ENCODE results near the gene GPAM. TPM values are rescaled to one million over a fixed set of nuclear protein-coding genes. Genes with fewer than 3 reads are reported as not detected.

The GPAM gene
- total and polyA plus RNA-seq, 10 of the 15 experiments (the other 5 are each of a cell fraction or from before 2014, with no cell fraction given), result 3.3 to 9.4 (median 7.4) TPM

GRCh38 chr10:112224933-112225529 lies 41.5 kb upstream of the GPAM start (continued):
- TF ChIP-seq ZBTB40 (IDR thresholded peaks at IDR 0.05; ENCODE audit: borderline replicate concordance) (no peak), MLLT1 (IDR thresholded peaks at IDR 0.05) (no peak)

- no peaks in the 10 kb centered on the region for H4K20me1 ChIP-seq (ENCODE audit: control insufficient read depth, insufficient read depth)
- SMC1A ChIA-PET (ENCODE audit: uncharacterized antibody, unreplicated experiment), result no interaction called here
- FAIRE-seq (no peak), DNase-seq (ENCODE audit: low read depth, low spot score) (no peak), ATAC-seq (no peak)
- WGBS (ENCODE audit: insufficient coverage, insufficient replicate concordance, low lambda C conversion rate, missing lambda C conversion rate), result 23% methylated on average over 2 of the region's 2 CpGs
- H3K9ac ChIP-seq (ENCODE audit: control insufficient read depth, insufficient read depth, low read length), result no peak overlapping the region
- H2AFZ ChIP-seq (ENCODE audit: control insufficient read depth, low read depth, low read length), result no peak overlapping the region
- CTCF ChIA-PET, result no interaction called here
- no peaks in the 10 kb centered on the region for H3K27me3 ChIP-seq (replicated peaks in 1 of 2; ENCODE audit: control insufficient read depth in 2 of 2, insufficient read depth in 2 of 2, low read length in 1 of 2)
- no peak overlapping the region for H3K4me2 ChIP-seq (ENCODE audit: control insufficient read depth, insufficient read depth)
- no peaks in the 10 kb centered on the region for H3K36me3 ChIP-seq (ENCODE audit: control insufficient read depth in 2 of 2, insufficient read depth in 2 of 2, low read length in 1 of 2)
- in situ Hi-C loops (cut with MboI), result no loop called here
- POLR2A ChIA-PET, result no interaction called here
- no peak overlapping the region for H3K27ac ChIP-seq (ENCODE audit: control insufficient read depth, insufficient read depth)
- BruUV-seq (replicated peaks), result no TSS peak
- H3K79me2 ChIP-seq (ENCODE audit: control insufficient read depth, insufficient read depth, low read length), result no peaks in the 10 kb centered on the region
- H3K4me3 ChIP-seq, result no peak overlapping the region
- H3K4me1 ChIP-seq (ENCODE audit: control insufficient read depth, insufficient read depth, low read length), result no peaks in the 10 kb centered on the region
- intact Hi-C loops (cut with micrococcal nuclease; ENCODE audit: unreplicated experiment), result no loop called here
- no peaks in the 10 kb centered on the region; the same call in 2 of the 3 replicates for H3K9me3 ChIP-seq (replicated peaks; ENCODE audit: control insufficient read depth, insufficient read depth, low read length)
- TF ChIP-seq E2F4 (IDR thresholded peaks at IDR 0.05; ENCODE audit: low read depth, low read length), result no peak
- TF ChIP-seq ZNF217 (IDR thresholded peaks at IDR 0.05), result no peak
- no peak for TF ChIP-seq ZNF24 (IDR thresholded peaks at IDR 0.05)
- no peak for TF ChIP-seq POLR2AphosphoS5 (IDR thresholded peaks at IDR 0.05; ENCODE audit: low read length)
- TF ChIP-seq ZNF207 (IDR thresholded peaks at IDR 0.05; ENCODE audit: borderline replicate concordance), result no peak
- TF ChIP-seq STAT1 (conservative IDR thresholded peaks at IDR 0.05), result no peak
- no peak for TF ChIP-seq MTA3 (IDR thresholded peaks at IDR 0.05; ENCODE audit: borderline replicate concordance, low read length)
- TF ChIP-seq PKNOX1 (IDR thresholded peaks at IDR 0.05), result no peak
- no peak for TF ChIP-seq WRNIP1 (IDR thresholded peaks at IDR 0.05; ENCODE audit: borderline replicate concordance, low read depth, low read length)
- TF ChIP-seq MLLT1 (IDR thresholded peaks at IDR 0.05), result no peak
- RAD21 ChIA-PET (ENCODE audit: unreplicated experiment), result no interaction called here
Observed at GRCh38 chr10:112223725-112224124, 40.2 kb upstream of the GPAM start.
